Measurements from ENCODE around the gene ABCF1. TPM values are rescaled to one million over a fixed set of nuclear protein-coding genes. Genes with fewer than 3 reads are reported as not detected.
A peak's percentile ranks its signal among the peaks of the same experiment; 100 is the strongest.

The ABCF1 gene
- total and polyA plus RNA-seq, 2 donors (not counting 1 experiment from before 2014, with no cell fraction given) = 35.5 to 49.2 TPM

DNA sequence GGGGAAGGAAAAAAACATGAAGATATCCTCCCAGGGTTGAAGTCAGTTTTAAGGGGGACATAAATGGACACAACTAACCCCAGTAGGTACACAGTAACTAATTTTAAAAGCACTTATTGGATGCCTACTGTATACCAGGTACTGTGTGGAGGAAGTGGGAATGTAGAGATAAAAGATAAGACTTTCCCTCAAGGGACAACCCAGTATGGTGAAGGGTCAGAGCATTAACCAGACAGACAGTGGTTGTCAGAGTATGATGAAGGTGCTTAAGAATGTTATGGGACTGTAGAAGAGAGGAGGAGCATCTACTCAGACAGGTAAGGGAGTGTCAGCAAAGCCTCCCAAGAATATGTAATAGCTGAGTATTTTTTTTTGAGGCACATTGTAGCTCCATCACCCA, 906 bp downstream of the ABCF1 start:
- H4K20me1 ChIP-seq (ENCODE audit: control insufficient read depth, extremely low read depth, insufficient read depth, low read length) = no peaks in the 10 kb centered on the region
- H3K79me2 ChIP-seq (ENCODE audit: control insufficient read depth, insufficient read depth, low read length) = peaks cover 44% of the 10 kb centered on the region

DNA sequence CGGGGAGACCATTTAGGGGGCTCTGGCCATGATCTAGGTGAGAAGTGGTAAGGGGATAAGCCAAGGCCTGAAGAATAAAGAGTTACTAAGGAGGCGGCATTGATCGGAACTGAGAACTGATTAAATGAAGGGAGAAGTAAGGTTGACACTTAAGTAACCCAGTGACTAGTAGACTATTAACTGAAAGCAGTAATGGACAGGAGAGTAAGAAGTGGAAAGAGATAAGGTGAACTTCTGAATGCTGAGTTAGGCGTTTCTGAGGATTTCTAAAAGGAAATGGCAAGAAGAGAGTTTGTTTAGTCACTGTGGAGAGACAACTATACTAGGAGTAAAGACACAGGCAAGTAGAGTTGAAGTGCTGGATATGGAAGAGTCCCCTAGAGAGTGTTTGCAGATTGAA, 1.9 kb downstream of the ABCF1 start:
- Histone ChIP-seq H3K9ac (ENCODE audit: insufficient read depth, low read length) (no peak overlapping the region), H2AFZ (ENCODE audit: low read length) (no peak overlapping the region), H3K4me1 (ENCODE audit: control insufficient read depth, extremely low read depth, insufficient read depth, low read length) (peaks cover 13% of the 10 kb centered on the region), H3K27ac (ENCODE audit: insufficient read depth, low read length) (no peak overlapping the region), H3K9me3 (ENCODE audit: control insufficient read depth, insufficient read depth, low read depth, low read length) (no peaks in the 10 kb centered on the region), H3K27me3 (ENCODE audit: control insufficient read depth, insufficient read depth, low read length) (no peaks in the 10 kb centered on the region), H3K79me2 (ENCODE audit: control insufficient read depth, insufficient read depth, low read length) (peaks cover 44% of the 10 kb centered on the region), H3K36me3 (ENCODE audit: control insufficient read depth, insufficient read depth, low read length) (peaks cover 8% of the 10 kb centered on the region), H3K4me3 (replicated peaks in 1 of 4; ENCODE audit: control extremely low read depth in 1 of 4, insufficient read depth in 1 of 4, low read depth in 3 of 4, low read length in 4 of 4) (peak overlapping the region in 2 of 4 experiments; percentile 5 to 91), H3K4me2 (ENCODE audit: extremely low read depth, insufficient read depth, low read length) (peak overlapping the region; percentile 93), H4K20me1 (ENCODE audit: control insufficient read depth, extremely low read depth, insufficient read depth, low read length) (no peaks in the 10 kb centered on the region)
- DNase-seq (ENCODE audit: low read depth in 2 of 2) = no peak
- no peak for TF ChIP-seq EZH2 (IDR thresholded peaks at IDR 0.05; ENCODE audit: low read length, missing control alignments)
- TF ChIP-seq, protein P1, sequence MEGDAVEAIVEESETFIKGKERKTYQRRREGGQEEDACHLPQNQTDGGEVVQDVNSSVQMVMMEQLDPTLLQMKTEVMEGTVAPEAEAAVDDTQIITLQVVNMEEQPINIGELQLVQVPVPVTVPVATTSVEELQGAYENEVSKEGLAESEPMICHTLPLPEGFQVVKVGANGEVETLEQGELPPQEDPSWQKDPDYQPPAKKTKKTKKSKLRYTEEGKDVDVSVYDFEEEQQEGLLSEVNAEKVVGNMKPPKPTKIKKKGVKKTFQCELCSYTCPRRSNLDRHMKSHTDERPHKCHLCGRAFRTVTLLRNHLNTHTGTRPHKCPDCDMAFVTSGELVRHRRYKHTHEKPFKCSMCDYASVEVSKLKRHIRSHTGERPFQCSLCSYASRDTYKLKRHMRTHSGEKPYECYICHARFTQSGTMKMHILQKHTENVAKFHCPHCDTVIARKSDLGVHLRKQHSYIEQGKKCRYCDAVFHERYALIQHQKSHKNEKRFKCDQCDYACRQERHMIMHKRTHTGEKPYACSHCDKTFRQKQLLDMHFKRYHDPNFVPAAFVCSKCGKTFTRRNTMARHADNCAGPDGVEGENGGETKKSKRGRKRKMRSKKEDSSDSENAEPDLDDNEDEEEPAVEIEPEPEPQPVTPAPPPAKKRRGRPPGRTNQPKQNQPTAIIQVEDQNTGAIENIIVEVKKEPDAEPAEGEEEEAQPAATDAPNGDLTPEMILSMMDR (conservative IDR thresholded peaks at IDR 0.05 in 1 of 2, IDR thresholded peaks at IDR 0.05 in 1 of 2; ENCODE audit: low read depth in 1 of 2, low read length in 2 of 2) = no peak

More for the DNA sequence above, 906 bp downstream of the ABCF1 start:
- H3K27ac ChIP-seq (ENCODE audit: insufficient read depth, low read length) = peak overlapping the region; percentile 94
- no peaks in the 10 kb centered on the region for H3K27me3 ChIP-seq (ENCODE audit: control insufficient read depth, insufficient read depth, low read length)
- H3K4me2 ChIP-seq (ENCODE audit: extremely low read depth, insufficient read depth, low read length) = peak overlapping the region; percentile 93
- TF ChIP-seq EZH2 (IDR thresholded peaks at IDR 0.05; ENCODE audit: low read length, missing control alignments) = no peak
- TF ChIP-seq, protein P1 (conservative IDR thresholded peaks at IDR 0.05 in 1 of 2, IDR thresholded peaks at IDR 0.05 in 1 of 2; ENCODE audit: low read depth in 1 of 2, low read length in 2 of 2) = no peak
- no peaks in the 10 kb centered on the region for H3K9me3 ChIP-seq (ENCODE audit: control insufficient read depth, insufficient read depth, low read depth, low read length)
- H3K36me3 ChIP-seq (ENCODE audit: control insufficient read depth, insufficient read depth, low read length) = peaks cover 3% of the 10 kb centered on the region
- H3K4me1 ChIP-seq (ENCODE audit: control insufficient read depth, extremely low read depth, insufficient read depth, low read length) = peaks cover 13% of the 10 kb centered on the region
- peak overlapping the region; percentile 90 for H3K9ac ChIP-seq (ENCODE audit: insufficient read depth, low read length)
- DNase-seq (ENCODE audit: low read depth in 2 of 2) = no peak
- no peak overlapping the region for H2AFZ ChIP-seq (ENCODE audit: low read length)
- H3K4me3 ChIP-seq (replicated peaks in 1 of 4; ENCODE audit: control extremely low read depth in 1 of 4, insufficient read depth in 1 of 4, low read depth in 3 of 4, low read length in 4 of 4) = peak overlapping the region; percentile 80 to 91 (median 90)

DNA sequence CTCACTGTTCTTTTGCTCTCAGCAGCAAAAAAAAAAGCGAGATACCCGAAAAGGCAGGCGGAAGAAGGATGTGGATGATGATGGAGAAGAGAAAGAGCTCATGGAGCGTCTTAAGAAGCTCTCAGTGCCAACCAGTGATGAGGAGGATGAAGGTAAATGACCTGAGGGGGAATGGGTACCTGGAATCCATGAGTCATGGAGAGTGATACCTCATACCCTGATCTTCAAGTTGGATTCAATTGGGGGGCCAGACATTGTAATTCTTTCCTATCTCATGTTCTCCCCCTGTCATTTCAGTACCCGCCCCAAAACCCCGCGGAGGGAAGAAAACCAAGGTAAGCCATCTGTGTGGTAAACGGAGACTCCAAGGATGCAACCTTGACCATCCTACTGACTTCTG, 6.8 kb downstream of the ABCF1 start:
- H4K20me1 ChIP-seq (ENCODE audit: control insufficient read depth, extremely low read depth, insufficient read depth, low read length) = no peaks in the 10 kb centered on the region
- H3K4me2 ChIP-seq (ENCODE audit: extremely low read depth, insufficient read depth, low read length) = no peak overlapping the region
- no peaks in the 10 kb centered on the region for H3K27me3 ChIP-seq (ENCODE audit: control insufficient read depth, insufficient read depth, low read length)
- peaks cover 28% of the 10 kb centered on the region for H3K79me2 ChIP-seq (ENCODE audit: control insufficient read depth, insufficient read depth, low read length)
- H2AFZ ChIP-seq (ENCODE audit: low read length) = no peak overlapping the region
- TF ChIP-seq EZH2 (IDR thresholded peaks at IDR 0.05; ENCODE audit: low read length, missing control alignments) = no peak
- TF ChIP-seq, protein P1 (conservative IDR thresholded peaks at IDR 0.05 in 1 of 2, IDR thresholded peaks at IDR 0.05 in 1 of 2; ENCODE audit: low read depth in 1 of 2, low read length in 2 of 2) = no peak
- H3K36me3 ChIP-seq (ENCODE audit: control insufficient read depth, insufficient read depth, low read length) = peaks cover 19% of the 10 kb centered on the region
- H3K4me1 ChIP-seq (ENCODE audit: control insufficient read depth, extremely low read depth, insufficient read depth, low read length) = peaks cover 1% of the 10 kb centered on the region
- no peaks in the 10 kb centered on the region for H3K9me3 ChIP-seq (ENCODE audit: control insufficient read depth, insufficient read depth, low read depth, low read length)
- DNase-seq (ENCODE audit: low read depth in 2 of 2) = no peak
- no peak overlapping the region for H3K4me3 ChIP-seq (replicated peaks in 1 of 4; ENCODE audit: control extremely low read depth in 1 of 4, insufficient read depth in 1 of 4, low read depth in 3 of 4, low read length in 4 of 4)
- H3K9ac ChIP-seq (ENCODE audit: insufficient read depth, low read length) = no peak overlapping the region
- no peak overlapping the region for H3K27ac ChIP-seq (ENCODE audit: insufficient read depth, low read length)
